Activated CD4-positive, alpha-beta T cell treated with anti-CD3 and anti-CD28 coated beads for 4 hours (primary cell): ENCODE data around the gene MRE11.
A peak's percentile ranks its signal among the peaks of the same experiment; 100 is the strongest.
"Not testable (repeated sequence)": the region's sequence is repeated elsewhere in the genome, so short reads cannot be mapped to it uniquely, and the experiment has no call there.

Experiments
- DNase-seq, 2 donors: peaks; one replicate each; pipeline ENCODE4 v3.0.0-alpha.2; 2020

Gene MRE11

GRCh38 chr11:94493281-94494125 lies at the start of gene MRE11, which contains the start of gene ANKRD49:
TSS of gene MRE11 (minus strand) at chr11:94493844. CDS start at chr11:94492801, 1,043 bp downstream.
TSS of gene ANKRD49 (plus strand) at chr11:94493984. CDS start at chr11:94496694, 2,710 bp downstream.
- DNase-seq = peak; percentile 92 to 95

DNA sequence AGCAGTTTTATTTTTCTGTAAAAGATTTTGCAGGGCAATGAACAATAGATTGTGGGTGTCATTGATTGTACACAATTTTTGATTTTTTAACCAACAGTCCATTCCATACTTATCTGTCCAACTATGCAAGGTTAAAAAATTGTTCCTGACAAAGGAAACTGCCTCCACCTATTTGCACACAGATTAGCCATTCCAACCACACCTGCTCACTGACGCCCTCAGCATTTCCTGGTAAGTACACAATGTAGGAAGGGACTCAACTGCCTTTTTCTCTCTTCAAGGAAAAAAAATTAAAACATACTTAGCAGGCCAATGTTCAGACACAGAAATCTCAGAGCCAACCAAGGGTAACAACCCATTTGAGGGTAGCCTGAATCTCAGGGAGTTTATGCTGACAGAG lies 45.8 kb upstream of the MRE11 start:
- no peak for DNase-seq

- no peak for DNase-seq
These were observed 43.5 kb upstream of the MRE11 start for GRCh38 chr11:94537031-94537600.

DNA sequence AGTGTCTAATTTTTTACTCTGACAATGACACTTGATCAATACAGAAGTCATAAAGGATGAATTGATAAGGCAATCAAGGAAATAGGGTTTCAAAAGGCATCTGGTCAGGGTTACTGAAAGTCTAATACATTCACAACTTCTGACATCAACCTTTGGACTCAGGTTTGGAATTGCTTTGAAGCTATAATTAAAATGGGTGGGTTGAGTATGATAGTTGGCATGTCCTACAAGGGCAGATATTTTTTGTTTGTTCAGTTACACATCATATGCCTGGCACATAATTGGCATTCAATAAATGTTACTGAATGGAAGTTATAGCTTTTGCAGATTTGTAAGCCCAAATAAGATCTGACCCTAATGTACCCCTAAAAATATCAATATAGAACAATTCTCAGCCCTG lies 42.7 kb upstream of the MRE11 start:
- no peak for DNase-seq

DNA sequence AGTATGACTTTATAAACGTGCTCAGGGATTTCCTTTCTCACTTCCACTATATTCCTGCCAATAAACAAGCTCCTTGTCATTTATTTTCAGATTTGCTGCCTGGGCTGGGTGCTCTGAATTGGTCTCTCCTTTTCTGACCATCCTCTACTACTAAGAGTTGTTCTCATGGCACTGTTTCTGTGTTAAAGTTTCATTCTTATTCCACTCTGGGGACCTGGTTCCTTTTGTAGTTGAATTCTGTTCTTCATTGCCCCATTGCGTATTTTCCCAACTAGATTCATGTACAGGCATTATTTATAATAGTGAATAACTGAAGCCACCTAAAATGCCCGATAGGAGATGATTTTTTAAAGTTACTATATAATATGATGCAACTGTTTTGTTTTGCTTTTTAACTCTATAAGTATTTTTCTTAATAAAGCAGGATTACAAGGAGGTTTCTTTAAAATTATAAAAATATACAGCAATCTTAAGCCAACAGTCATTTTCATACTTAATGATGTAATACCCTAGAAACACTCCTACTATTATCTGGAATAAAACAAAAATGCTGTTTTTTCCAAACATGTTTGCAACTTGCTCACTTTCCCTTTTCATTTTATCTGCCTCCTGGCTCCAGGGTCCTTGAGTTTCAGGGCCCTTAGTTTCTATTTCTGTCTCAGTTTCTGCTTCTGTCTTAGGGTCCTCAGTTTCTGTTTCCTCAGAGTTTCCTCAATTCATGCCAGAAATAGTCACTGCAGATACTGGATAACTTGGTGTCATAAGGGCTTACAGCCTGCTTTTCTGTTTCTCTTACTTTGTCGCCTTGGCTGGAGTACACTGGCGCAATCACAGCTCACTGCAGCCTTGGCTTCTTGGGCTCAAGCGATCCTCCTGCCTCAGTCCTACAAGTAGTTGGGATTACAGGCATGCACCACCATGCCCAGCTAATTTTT lies 40.3 kb upstream of the MRE11 start:
- DNase-seq = no peak

- DNase-seq = no peak
These were observed 39.6 kb upstream of the MRE11 start for GRCh38 chr11:94533206-94533605.

DNA sequence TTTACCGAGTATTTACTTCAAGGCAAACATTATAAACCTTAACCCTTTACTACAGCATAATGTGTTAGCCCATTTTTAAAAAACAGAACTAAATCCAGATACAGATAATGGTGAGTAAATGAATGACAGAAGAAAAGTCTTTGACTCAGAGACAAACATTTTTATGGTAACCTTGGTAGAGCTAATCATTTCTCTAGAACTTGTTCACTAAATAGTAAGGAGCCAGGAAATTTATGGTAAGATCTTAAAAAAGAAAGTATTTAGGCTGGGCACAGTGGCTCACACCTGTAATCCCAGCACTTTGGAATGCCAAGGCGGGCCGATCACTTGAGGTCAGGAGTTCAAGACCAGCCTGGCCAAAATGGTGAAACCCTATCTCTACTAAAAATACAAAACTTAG lies 38.6 kb upstream of the MRE11 start:
- DNase-seq = no peak

DNA sequence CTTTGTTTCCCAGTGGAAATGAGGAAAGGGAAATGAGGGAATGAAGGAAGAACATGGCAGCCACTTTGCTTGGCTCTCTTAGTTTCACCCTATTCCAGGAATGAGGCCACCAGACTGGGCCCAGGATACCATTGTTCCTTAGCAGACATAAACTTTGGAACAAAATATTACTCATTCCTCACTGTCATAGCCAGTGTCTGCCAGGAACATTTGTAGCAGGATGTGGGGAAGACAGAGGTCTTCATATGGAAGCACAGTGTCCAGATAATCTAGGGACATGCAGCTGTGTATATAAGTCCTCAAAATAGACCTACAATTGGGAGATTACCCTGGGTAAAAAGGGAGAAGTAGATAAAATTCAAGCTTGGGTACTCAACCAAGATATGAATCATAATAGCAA lies 34.9 kb upstream of the MRE11 start:
- DNase-seq = no peak

DNA sequence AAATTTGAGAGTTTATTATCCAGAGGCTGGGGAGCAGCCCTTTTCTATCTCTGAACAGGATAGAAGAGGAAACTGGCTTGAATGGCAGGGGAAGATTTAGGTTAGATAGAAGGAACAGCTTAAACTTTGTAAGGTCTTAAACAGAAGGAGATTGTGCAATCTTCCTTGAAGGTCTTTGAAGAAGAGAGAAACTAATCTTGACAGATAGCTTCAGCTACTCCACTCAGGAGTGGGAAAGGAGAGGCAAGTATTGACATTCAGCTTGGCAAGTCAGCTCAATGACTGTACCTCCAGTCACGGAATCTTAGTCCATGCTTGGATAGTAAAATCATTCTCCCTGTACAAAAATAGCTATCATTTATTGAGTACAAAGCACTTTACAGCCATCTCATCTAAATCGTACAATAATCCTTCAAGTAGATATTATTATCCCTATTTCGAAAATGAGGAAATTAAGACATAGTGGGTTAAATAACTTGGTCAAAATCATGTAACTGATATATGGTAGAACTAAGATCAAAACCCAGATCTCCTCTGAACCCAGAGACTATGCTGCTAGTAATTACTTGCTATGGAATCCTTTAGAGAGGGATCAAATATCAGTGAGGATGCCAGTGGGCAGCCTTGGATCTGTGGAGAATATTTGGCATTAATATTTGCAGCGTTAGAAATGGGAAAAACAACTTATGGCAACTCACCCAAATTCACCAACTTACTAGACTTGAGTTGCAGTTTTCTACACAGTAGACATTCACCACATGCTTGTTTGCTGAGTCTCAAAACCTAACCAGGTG lies 33.2 kb upstream of the MRE11 start:
- no peak for DNase-seq

DNA sequence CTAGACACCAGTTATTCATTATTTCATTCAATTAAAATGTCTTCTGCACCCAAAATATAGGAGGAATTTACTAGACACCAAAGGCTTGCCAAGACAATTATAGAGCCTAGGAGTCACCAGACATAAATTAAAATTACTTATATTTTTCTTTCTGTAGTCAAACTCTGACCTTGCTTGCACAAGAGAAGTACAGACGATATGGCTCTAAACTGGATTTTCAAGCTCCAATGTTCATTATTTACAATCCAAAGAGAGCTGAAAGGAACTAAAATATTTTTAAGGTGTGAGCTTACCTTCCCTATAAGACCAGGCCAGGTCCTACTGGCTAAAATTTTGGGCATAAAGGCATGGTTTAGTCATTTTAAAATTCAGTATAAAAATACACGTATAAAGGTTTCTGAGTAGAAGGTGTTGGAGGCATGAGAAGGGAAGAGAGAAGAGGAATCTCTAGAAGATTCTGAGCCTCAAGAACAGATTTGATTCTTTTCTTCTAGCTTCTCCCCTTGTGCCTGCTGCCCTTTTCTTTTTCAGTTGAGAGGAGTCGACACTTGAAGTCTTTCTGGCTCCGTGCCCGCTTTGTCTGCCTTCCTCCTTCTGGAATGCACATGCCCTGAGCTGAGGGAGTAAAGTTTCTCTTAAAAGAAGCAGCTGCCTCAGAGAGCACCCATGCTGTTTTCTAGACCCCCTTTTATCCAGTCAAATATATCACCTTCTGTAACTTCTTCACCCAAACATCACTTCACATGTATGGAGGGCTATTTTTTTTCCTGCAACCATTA lies 32.1 kb upstream of the MRE11 start:
- DNase-seq = no peak

DNA sequence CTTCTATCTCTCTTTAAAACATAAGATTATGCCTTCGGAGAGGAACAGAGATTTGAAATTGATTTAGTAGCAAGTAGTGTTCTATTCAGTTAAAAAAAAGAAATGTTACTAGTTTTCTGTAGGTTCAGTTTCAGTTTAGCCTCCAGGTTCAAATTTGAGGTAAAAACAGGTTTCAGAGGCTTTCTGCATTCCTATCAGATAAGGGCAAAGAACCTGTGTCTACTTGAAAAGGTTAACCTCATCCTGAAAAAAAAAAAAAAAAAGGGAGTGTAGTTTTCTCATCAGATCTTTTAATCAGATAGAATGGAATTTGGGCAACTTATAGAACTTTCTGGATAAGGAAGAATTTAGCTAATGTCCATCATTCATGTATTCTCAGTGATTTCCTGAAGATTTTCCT lies 30.7 kb upstream of the MRE11 start:
- DNase-seq = no peak

GRCh38 chr11:94521684-94522083 lies 28.0 kb upstream of the MRE11 start:
- DNase-seq = no peak

- peak in 1 of 2 donors; percentile 28 for DNase-seq
These were observed 25.9 kb upstream of the MRE11 start for GRCh38 chr11:94519478-94520084.

DNA sequence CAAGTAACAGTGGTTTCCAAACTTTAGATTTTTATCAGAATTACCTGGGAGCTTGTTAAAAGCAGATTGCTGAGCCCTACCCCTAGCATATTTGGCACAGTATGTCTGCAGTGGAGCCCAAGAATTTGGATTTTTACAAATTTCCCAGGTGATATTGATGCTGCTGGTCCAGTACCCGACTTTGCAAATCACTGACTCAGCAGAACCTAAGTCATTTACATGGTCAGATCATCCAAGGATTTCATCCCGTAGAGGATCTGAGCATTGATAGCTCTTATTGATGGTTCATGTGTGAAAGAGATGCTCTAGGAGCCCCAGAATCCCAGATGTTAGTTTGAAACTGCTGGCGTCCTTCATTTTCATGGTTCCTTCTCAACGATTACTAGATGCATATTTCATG lies 24.7 kb upstream of the MRE11 start:
- DNase-seq = no peak

DNA sequence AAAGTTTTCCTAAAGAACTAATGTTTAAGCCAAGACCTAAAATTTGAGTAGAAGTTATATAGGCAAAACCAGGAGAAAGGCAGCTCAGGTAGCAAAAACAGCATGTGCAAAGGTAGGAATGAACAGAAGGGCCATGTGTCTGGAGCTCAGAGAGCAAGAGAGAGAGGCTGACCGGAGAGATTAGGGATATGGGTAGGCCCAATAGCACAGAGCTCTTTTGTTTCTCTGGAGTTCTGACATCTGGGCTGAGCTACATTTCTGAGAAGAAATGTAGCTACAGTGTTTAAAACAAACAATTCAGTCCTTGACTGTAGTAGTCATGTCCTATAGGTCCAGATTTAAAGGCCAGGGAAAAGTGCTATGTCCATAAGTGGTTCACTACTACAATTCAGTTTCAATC lies 23.1 kb upstream of the MRE11 start:
- no peak for DNase-seq

DNA sequence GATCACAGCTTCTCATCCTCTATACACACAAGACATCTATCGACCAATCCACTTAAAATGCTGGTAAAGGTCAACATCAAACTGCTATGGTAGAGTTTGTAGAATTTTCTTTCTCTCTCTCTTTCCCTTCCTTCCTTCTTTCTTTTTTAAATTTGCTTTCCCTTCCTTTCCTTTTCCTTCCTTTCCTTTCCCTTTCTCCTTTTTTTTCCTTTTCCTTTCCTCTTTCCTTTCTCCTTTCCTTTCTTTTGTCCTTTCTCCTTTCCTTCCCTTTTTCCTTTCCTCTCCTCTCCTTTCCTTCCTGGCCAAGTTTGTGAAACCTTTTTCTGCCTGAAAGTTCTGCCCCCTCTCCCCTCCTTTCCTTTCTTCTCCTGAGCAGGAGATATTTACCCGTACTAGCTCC lies 21.8 kb upstream of the MRE11 start:
- DNase-seq = no peak

- no peak for DNase-seq
These were observed 19.4 kb upstream of the MRE11 start for GRCh38 chr11:94513091-94513490.

- DNase-seq = peak; percentile 37 to 59
These were observed 18.5 kb upstream of the MRE11 start, which contains the start of gene C11orf97 for GRCh38 chr11:94511932-94512781. TSS of gene C11orf97 (plus strand) at chr11:94512461. CDS start at chr11:94512529, 68 bp downstream.

DNA sequence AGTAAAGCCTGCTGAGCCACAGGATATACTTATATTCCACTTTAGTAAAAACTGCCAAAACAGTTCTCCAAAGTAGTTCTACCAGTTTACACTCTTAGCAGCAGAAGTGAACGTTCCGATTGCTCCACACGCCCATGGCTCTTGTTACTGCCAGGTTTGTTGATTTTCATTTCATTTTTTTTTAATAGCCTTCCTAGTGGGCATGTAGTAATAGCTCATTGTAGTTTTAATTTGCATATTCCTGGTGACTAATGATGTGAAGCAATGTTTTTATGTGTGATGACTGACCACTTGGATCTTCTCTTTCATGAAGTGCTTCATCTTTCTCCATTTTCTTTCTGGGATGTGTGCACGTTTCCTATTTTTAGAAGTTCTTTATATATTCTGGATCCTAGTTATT lies 13.8 kb upstream of the MRE11 start:
- no peak for DNase-seq

DNA sequence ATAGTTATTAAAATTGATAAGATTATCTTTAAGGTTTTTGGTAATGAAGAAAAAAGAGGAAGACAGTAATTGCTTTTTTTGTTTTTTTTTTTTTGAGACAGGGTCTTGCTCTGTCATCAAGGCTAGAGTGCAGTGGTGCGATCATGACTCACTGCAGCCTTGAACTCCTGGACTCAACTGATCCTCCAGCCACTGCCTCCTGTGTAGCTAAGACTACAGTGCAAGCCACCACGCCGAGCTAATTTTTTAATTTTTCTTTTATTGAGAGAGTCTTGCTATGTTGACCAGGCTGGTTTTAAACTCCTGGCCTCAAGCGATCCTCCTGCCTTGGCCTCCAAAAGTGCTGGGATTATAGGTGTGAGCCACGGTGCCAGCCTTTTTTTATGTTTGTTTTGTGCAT lies 12.9 kb upstream of the MRE11 start:
- DNase-seq = not testable (repeated sequence)
